ENCODE results near the gene ATIC. TPM values are rescaled to one million over a fixed set of nuclear protein-coding genes. Genes with fewer than 3 reads are reported as not detected.

The ATIC gene
- polyA plus RNA-seq, 1 experiment = 83.0 TPM

DNA sequence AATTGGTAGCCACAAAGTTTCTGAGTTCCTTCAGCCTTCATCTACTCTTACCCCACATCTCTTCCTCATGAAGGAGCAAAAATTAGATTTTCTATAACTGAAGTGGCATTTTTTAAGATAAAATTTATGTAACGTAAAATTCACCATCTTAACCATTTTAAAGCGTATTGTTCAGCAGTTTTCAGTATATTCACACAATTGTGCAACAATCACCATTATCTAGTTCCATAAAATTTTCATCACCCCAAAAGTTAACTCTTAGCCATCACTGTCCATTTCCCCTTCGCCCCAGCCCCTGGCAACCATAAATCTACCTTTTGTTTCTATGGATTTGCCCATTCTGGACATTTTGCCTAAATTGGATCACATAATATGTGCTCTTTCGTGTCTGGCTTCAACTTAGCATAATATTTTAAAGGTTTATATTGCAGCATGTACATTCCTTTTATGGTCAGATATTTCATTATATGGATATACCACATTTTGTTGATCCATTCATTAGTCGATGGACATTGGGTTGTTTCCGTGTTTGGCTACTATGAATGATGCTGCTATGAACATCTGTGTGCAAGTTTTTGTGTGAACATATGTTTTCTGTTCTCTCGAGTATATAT lies 44.6 kb downstream of the ATIC start:
- TF ChIP-seq, protein P1, sequence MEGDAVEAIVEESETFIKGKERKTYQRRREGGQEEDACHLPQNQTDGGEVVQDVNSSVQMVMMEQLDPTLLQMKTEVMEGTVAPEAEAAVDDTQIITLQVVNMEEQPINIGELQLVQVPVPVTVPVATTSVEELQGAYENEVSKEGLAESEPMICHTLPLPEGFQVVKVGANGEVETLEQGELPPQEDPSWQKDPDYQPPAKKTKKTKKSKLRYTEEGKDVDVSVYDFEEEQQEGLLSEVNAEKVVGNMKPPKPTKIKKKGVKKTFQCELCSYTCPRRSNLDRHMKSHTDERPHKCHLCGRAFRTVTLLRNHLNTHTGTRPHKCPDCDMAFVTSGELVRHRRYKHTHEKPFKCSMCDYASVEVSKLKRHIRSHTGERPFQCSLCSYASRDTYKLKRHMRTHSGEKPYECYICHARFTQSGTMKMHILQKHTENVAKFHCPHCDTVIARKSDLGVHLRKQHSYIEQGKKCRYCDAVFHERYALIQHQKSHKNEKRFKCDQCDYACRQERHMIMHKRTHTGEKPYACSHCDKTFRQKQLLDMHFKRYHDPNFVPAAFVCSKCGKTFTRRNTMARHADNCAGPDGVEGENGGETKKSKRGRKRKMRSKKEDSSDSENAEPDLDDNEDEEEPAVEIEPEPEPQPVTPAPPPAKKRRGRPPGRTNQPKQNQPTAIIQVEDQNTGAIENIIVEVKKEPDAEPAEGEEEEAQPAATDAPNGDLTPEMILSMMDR (IDR thresholded peaks at IDR 0.05; ENCODE audit: insufficient read depth, low read depth, low read length) = no peak
- Histone ChIP-seq H3K36me3 (ENCODE audit: control insufficient read depth, insufficient read depth, low read length) (peaks cover 4% of the 10 kb centered on the region), H3K27me3 (ENCODE audit: control insufficient read depth, insufficient read depth, low read length) (no peaks in the 10 kb centered on the region), H3K4me3 (ENCODE audit: low read depth, low read length) (no peak overlapping the region)
- CTCF ChIA-PET = interaction anchor here (0.7 kb wide), 1 partner anchor 10 kb away, joined by 3 read pairs; no protein-coding TSS in a partner anchor
- DNase-seq (ENCODE audit: low read depth) = no peak
- POLR2A ChIA-PET = no interaction called here

DNA sequence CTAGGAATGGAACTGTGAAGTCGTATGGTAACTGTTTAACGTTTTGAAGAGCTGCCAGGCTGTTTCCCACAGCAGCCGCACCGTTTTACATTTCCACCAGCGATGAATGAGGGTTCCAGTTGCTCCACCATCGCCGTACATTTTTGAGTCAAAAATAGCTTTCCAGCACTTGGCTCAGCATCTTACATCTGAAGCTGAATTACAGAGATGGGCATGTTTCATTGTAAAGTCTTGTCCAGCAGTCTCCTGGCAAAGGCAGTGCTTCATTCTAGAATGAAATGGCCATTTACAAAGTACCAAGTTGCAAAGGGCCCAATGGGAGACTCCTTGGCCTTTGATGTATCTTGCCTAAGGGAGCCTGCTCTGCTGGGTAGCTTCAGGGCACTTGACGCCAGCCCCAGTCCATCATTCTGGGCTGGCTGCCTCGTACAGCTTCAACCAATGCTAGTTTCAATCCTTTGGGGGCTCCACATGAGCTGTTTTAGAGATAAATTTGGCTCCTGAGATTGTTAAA lies 45.1 kb downstream of the ATIC start:
- CTCF ChIA-PET = interaction anchor here (0.7 kb wide), 1 partner anchor 11 kb away, joined by 3 read pairs; no protein-coding TSS in a partner anchor

DNA sequence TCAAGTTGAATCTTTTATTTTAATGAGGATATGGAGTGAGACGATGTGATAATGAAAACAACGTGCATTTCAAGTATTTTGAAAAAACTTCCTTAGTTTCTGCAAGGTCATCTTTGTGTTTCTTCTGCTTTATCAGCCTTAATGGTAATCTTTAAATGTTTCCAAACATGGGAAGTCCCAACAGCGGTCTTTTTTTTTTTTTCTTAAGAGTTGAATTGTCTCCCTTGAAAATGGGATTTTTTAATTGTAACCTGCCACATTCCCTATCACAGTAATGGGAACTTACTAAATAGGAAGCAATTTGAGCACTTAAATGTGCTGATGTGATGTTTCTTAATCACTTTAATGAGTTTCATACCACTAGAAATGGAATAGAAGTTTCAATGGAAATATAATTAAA lies 45.8 kb downstream of the ATIC start:
- DNase-seq (ENCODE audit: low read depth) = no peak
- Histone ChIP-seq H3K27me3 (ENCODE audit: control insufficient read depth, insufficient read depth, low read length) (no peaks in the 10 kb centered on the region), H3K4me3 (ENCODE audit: low read depth, low read length) (no peak overlapping the region), H3K36me3 (ENCODE audit: control insufficient read depth, insufficient read depth, low read length) (peaks cover 8% of the 10 kb centered on the region)
- ChIA-PET POLR2A (no interaction called here), CTCF (no interaction called here)
- TF ChIP-seq, protein P1 (IDR thresholded peaks at IDR 0.05; ENCODE audit: insufficient read depth, low read depth, low read length) = no peak

More for the DNA sequence above, 45.1 kb downstream of the ATIC start:
- H3K27me3 ChIP-seq (ENCODE audit: control insufficient read depth, insufficient read depth, low read length) = no peaks in the 10 kb centered on the region
- DNase-seq (ENCODE audit: low read depth) = no peak
- TF ChIP-seq, protein P1 (IDR thresholded peaks at IDR 0.05; ENCODE audit: insufficient read depth, low read depth, low read length) = no peak
- H3K36me3 ChIP-seq (ENCODE audit: control insufficient read depth, insufficient read depth, low read length) = peaks cover 4% of the 10 kb centered on the region
- no peak overlapping the region for H3K4me3 ChIP-seq (ENCODE audit: low read depth, low read length)
- POLR2A ChIA-PET = no interaction called here

DNA sequence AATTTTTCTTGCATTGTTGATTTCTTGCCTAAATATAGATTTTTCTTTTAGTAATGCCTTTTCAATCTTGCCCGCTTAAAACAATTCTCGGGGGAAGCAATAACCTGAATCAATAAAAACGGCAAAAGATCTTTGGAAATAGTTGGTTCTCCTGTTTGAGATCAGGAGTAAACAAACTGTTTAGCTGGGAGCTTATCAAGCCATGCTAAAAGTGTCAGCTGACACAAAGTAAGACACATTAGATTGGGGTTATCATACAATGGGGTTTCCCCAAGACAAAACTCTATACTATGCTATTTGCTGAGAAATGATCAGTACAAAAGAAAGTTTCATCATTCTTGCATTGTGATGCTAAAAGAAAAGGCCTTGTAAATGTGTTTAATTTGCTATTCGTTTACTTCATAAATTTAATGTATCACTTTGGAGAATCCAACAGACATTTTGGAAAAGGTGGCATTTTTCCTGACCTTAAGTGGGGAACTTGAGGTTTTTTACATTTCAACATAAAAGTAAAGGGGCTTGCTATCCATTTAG lies 46.5 kb downstream of the ATIC start:
- CTCF ChIA-PET = no interaction called here
- no peak overlapping the region for H3K4me3 ChIP-seq (ENCODE audit: low read depth, low read length)
- no peaks in the 10 kb centered on the region for H3K27me3 ChIP-seq (ENCODE audit: control insufficient read depth, insufficient read depth, low read length)
- POLR2A ChIA-PET = interaction anchor here (0.8 kb wide), 1 partner anchor 427 kb away, joined by 3 read pairs; no protein-coding TSS in a partner anchor
- no peak for DNase-seq (ENCODE audit: low read depth)
- TF ChIP-seq, protein P1 (IDR thresholded peaks at IDR 0.05; ENCODE audit: insufficient read depth, low read depth, low read length) = no peak
- H3K36me3 ChIP-seq (ENCODE audit: control insufficient read depth, insufficient read depth, low read length) = peaks cover 10% of the 10 kb centered on the region

DNA sequence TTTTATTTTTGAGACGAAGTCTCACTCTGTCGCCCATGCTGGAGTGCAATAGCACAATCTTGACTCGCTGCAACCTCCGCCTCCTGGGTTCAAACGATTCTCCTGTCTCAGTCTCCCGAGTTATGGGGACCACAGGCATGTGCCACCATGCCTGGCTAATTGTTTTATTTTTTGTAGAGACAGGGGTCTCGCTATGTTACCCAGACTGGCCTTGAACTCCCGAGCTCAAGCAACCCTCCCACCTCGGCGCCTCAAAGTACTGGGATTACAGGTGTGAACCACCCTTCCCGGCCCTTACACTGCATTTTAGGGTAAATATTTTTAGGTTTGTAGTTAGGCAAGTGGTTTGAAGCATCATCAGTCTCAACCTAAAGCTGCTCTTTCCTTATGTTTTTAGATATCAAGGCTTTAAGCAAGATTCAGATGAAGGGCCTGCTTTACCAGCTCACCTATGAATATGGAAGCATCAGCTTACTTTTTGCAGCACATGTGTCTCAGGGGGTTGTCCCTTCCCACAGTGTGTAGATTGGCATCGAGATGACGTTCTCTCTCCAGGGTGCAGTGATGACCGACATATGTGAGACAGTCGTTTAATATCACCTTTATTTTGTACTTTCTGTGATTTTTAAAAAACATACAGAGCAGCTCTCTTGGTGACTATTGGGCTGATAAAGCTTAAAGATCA lies 47.2 kb downstream of the ATIC start:
- DNase-seq (ENCODE audit: low read depth) = no peak
- CTCF ChIA-PET = interaction anchor here (0.6 kb wide), 1 partner anchor 28 kb away, joined by 3 read pairs; no protein-coding TSS in a partner anchor
- POLR2A ChIA-PET = interaction anchor here (0.8 kb wide), 1 partner anchor 427 kb away, joined by 3 read pairs; no protein-coding TSS in a partner anchor
- TF ChIP-seq, protein P1 (IDR thresholded peaks at IDR 0.05; ENCODE audit: insufficient read depth, low read depth, low read length) = no peak
- H3K27me3 ChIP-seq (ENCODE audit: control insufficient read depth, insufficient read depth, low read length) = no peaks in the 10 kb centered on the region
- no peak overlapping the region for H3K4me3 ChIP-seq (ENCODE audit: low read depth, low read length)
- H3K36me3 ChIP-seq (ENCODE audit: control insufficient read depth, insufficient read depth, low read length) = peaks cover 15% of the 10 kb centered on the region

Measured in BJ (cell line).